IPS DF 19.7 (cell line): ENCODE results near the gene MBD2.

Source experiments
- DNase-seq: peaks from one replicate; pipeline ENCODE4 v3.0.0-alpha.2; 2013; ENCODE audit warnings: low read depth, low spot score

MBD2 gene

DNA sequence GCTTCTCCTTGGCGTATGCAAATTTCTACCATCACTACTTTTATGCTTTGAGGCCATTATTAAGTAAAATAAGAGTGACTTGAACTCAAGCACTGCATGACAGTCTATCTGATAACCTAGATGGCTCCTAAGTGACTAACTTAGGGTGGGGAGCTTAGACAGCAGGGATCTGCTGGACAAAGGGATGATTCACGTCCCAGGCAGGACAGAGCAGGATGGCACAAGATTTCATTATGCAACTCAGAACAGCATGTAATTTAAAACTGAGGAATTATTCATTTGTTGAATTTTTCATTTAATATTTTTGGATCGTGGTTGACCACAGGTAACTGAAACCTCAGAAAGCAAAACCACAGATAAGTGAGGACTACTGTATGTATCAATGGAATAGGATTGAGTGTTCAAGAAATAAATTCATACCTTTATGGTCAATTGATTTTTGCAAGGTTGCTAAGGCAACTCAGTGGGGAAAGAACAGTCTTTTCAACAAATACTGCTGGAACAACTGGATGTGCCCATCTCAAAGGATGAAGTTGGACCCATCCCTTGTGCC is 115.3 kb downstream of the MBD2 start:
- no peak for DNase-seq

DNA sequence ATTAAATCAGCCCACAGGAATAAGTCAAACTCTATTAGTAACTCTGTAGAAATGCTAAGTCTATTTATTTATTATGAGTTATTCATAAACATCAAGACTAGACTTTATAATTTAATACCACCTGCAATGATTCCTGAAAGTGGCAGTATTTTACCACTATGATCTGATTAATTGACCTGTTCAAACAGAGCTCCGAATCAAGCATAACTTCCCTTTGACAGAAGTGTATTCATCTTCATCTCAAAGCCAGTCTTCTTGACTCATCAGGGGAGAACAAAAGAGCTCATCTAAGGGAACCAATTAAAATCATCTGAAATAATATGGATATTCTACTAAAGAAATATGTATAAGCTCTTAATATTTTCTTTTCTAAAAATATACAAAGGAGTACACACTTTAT is 122.3 kb downstream of the MBD2 start:
- no peak for DNase-seq
